Activated CD4-positive, alpha-beta T cell treated with anti-CD3 and anti-CD28 coated beads for 24 hours (primary cell): ENCODE data around the gene PRKAR1B.
"Not testable (repeated sequence)": the region's sequence is repeated elsewhere in the genome, so short reads cannot be mapped to it uniquely, and the experiment has no call there.

Experiments
- DNase-seq, 2 donors: peaks; one replicate each; pipeline ENCODE4 v3.0.0-alpha.2; 2020; ENCODE audit warnings: low read depth in 2 of 2

The PRKAR1B gene

GRCh38 chr7:668139-668931 is 58.7 kb downstream of the PRKAR1B start:
- no peak for DNase-seq

DNA sequence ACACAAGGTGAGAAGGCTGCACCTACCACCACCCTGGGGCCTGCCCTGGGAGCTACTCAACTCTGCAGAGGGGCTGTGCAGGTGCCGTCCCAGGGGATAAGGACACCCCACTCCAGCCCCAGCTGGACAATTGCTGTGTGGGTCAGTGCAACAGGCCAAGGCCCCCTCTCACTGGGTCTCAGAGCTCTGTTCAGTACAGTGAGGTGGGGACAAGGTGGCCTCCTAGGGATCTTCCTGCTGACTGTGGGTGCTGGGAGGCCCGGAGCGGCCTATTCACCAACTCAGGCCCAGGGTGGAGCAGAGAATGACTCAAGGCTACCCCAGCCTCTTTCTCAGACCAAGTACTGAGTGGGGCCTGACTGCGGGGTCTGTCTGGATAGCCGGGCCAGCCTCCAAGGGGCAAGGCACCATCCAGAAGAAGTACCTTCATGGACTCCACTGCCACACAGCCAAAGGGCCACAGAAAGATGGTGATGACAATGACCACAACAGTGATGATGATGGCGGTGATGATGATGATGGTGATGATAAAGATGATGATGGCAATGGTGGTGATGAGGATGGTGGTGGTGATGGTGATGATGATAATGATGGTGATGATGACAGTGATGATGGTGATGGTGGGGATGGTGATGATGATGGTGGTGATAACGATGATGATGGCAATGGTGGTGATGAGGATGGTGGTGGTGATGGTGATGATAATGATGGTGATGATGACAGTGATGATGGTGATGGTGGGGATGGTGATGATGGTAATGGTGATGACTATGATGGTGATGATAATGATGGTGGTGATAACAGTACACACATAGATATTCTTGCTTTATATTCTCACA is 60.4 kb downstream of the PRKAR1B start:
- no peak for DNase-seq

GRCh38 chr7:665736-666453 is 61.2 kb downstream of the PRKAR1B start:
- no peak for DNase-seq

GRCh38 chr7:664997-665735 is 61.9 kb downstream of the PRKAR1B start:
- DNase-seq, result no peak

GRCh38 chr7:664402-664775 is 62.7 kb downstream of the PRKAR1B start:
- no peak for DNase-seq

DNA sequence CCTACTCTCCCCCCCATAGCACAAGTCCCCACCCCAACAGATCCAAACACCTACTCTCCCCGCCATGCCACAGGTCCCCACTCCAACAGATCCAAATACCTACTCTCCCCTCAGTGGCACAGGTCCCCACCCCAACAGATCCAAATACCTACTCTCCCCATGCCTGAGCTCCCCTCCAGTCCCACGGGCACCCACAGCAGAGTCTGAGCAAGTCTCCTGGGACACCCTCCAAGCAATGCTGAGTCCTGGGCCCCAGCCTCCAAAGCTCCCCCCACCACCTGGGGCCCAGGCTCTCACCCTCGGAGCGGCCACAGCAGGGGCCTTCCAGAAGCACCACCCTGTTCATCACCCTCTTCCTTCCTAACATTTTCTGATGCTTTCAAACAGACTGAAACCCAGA is 64.5 kb downstream of the PRKAR1B start:
- no peak for DNase-seq

GRCh38 chr7:659996-660395 is 67.1 kb downstream of the PRKAR1B start:
- no peak for DNase-seq

GRCh38 chr7:659306-659847 is 67.7 kb downstream of the PRKAR1B start:
- DNase-seq, result no peak

DNA sequence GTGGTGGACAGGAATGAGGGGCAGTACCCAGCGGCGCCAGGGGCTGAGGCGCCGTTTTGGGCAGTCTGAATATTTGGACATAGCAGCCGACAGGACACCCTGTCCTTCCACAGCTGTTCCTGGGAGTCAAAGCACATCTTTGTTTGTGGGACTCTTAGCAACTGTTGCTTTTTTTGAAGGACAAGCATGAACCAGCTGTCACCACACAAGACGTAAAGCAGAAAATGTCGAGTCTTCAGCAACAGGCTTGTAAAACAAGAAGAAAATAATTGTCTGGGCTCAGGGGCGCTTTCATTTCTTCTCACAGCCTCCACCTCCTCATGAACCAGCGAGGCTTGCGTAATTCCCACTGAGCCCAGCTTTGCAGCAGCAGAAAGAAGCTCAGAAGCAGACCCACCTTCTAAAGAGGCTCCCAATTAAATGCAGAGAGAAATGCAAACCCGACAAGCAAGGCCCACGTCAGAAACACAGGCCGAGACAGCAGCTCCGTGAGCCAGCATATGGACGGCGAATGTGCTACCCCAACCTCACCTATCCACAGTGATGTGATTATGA is 69.4 kb downstream of the PRKAR1B start:
- DNase-seq, result no peak

DNA sequence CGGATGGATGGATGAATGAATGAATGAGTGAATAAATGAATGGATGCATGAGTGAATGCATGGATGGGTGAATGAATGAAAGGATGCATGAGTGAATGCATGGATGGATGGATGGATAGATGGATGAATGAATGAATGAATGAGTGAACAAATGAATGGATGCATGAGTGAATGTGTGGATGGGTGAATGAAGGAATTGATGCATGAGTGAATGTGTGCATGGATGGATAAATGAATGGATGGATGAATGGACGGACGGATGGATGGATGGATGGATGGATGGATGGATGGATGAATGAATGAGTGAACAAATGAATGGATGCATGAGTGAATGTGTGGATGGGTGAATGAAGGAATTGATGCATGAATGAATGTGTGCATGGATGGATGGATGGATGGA is 70.1 kb downstream of the PRKAR1B start:
- DNase-seq, result not testable (repeated sequence)

DNA sequence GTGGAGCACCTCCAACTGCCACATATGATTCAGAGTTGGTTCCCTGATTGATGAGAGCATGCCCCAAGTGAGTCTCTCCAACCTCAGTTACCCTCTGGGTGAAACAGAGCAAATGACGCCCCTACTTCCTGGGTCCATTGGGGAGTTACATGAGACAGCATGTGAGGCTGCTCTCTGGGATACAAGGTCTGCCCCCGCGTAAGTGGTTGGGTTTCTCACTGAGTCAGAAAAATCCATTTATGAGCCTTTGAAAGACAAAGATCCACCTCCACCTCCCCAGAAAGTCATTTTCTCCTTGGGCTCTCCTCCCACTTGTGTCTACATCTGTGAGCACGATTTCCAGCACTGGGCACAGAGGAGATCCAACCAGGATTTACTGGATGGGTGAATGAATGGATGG is 71.3 kb downstream of the PRKAR1B start:
- no peak for DNase-seq

DNA sequence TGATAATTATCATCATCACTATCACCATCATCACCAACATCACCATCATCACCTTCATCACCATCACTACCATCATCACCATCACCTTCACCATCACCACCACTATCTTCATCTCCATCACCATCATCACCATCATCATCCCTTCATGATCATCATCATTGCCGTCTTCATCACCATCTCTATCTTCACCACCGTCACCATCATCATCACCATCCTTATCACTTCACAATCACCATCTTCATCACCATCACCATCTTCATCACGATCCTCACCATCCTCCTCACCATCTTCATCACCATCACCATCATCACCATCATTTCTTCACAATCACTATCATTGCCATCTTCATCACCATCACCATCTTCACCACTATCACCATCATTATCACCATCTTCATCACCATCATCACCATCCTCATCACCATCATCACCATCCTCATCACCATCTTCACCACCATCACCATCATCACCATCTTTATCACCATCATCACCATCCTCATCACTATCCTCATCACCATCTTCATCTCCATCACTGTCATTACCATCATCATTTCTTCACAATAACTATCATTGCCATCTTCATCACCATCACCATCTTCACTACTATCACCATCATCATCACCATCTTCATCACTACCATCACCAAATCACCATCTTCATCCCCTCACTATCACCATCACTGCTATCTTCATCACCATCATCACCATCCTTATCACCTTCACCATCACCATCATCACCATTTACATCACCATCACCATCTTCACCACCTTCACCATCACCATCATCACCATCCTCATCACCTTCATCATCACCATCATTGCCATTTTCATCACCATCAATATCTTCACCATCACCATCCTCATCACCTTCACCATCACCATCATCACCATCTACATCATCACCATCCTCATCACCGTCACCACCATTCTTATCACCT is 73.0 kb downstream of the PRKAR1B start:
- no peak for DNase-seq

DNA sequence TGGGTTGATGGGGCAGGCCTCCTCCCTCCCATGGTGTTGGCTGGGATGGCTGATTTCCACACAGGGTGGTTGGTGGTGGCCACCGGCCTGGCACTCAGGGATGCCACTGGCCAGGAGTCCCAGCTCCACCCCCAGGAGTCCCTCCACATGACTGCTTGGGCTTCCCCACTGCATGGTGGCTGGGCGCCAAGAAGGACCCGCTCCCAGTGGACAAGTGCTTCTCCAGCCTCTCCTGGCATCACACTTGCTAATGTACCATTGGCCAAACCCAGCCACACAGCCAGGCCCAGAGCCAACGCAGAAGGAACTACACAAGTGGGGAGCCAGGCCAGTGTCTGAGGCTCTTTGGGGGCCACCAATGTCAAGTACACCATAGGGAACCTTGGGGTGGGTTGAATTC is 74.2 kb downstream of the PRKAR1B start:
- no peak for DNase-seq

DNA sequence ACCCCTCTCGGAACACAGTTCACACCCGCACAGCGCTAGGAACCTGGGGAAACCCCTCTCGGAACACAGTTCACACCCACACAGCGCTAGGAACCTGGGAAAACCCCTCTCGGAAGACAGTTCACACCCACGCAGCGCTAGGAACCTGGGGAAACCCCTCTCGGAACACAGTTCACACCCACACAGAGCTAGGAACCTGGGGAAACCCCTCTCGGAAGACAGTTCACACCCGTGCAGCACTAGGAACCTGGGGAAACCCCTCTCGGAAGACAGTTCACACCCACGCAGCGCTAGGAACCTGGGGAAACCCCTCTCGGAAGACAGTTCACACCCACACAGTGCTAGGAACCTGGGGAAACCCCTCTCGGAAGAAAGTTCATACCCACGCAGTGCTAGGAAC is 74.9 kb downstream of the PRKAR1B start:
- DNase-seq, result not testable (repeated sequence)

- peak in 1 of 2 donors; percentile 5 for DNase-seq
Measured at GRCh38 chr7:651032-651728, 75.9 kb downstream of the PRKAR1B start.

DNA sequence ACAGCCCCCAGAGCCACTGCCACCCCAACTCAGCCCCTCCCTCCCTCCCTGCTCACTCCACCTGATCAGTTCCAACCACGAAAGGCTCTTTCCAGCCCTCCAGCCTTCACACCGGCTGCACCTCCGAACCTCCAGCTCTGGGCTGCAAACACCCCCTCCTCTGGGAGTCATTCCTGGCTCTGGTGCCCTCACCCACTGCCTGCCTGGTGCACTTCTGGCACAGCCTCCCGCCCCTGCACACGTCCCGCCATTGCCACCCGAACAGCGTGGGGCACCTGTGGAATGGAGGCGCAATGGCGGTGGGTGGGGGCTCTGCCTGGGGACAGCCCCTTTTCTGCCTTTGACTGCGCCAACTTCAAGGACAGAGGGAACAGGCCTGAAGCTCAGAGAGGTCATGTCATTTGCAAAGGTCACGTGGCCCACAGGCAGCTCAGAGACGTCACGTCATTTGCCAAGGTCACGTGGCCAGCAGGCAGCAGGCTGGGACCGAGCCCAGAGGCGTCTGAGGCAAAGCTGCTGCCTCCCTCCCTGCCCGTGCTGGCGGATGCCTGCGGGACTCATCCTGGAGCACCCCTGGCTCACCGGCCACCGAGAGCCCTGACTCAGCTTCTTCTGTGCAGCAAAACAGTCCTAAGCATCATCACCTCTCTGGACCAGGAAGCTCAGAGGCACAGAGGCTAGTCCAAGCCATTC is 76.6 kb downstream of the PRKAR1B start:
- no peak for DNase-seq

DNA sequence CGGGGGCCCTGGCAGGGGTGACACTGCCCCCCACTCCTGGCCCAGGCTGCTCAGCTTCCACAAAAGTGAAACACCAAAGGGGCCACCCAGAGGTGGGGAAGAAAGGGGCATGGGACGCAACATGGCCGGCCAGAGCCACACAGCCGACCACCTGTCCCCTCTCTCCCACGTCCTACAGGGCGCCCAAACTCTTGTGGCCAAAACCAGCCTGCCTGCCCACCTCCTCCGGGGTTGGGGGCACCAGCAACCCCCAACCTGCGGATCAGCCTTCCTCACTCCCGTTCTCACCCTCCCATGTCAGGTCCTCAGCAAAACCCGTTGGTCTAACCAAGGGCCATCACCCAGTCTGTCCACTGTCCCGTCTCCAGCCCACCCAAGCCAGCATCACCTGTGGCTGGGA is 80.1 kb downstream of the PRKAR1B start:
- DNase-seq, result no peak

GRCh38 chr7:646487-646886 is 80.6 kb downstream of the PRKAR1B start:
- no peak for DNase-seq

- no peak for DNase-seq
Measured at GRCh38 chr7:645606-646005, 81.5 kb downstream of the PRKAR1B start.
